H9 (cell line): ENCODE measurements around the gene OLIG1. TPM values are rescaled to one million over a fixed set of nuclear protein-coding genes. Genes with fewer than 3 reads are reported as not detected.

Experiments used
- DNase-seq: peaks from one replicate; pipeline ENCODE4 v3.0.0-alpha.2; 2017
- H2AFZ ChIP-seq: one replicate; pipeline ENCODE4 v1.6.1; 2013; ENCODE audit warnings: mild to moderate bottlenecking, low read length, control low read depth, moderate library complexity
- H2AK5ac ChIP-seq: 2 replicates; pipeline ENCODE4 v1.6.1; 2013; ENCODE audit warnings: low read length, control low read depth, mixed read lengths; ENCODE audit not compliant: insufficient read length
- H2BK120ac ChIP-seq: one replicate; pipeline ENCODE4 v1.6.1; 2013; ENCODE audit warnings: low read depth, mild to moderate bottlenecking, low read length, control low read depth, inconsistent platforms; ENCODE audit not compliant: poor library complexity, severe bottlenecking
- H2BK12ac ChIP-seq: 2 replicates; pipeline ENCODE4 v1.6.1; 2013; ENCODE audit warnings: low read length, control low read depth, mixed read lengths, low read depth; ENCODE audit not compliant: insufficient read length
- H2BK15ac ChIP-seq: 2 replicates; pipeline ENCODE4 v1.6.1; 2013; ENCODE audit warnings: low read depth, low read length, control low read depth
- H2BK20ac ChIP-seq: one replicate; pipeline ENCODE4 v1.6.1; 2013; ENCODE audit warnings: low read depth, mild to moderate bottlenecking, low read length, control low read depth, inconsistent platforms; ENCODE audit not compliant: poor library complexity, severe bottlenecking
- H2BK5ac ChIP-seq: 2 replicates; pipeline ENCODE4 v1.6.1; 2013; ENCODE audit warnings: low read length, control low read depth, mixed read lengths; ENCODE audit not compliant: insufficient read length
- H3K14ac ChIP-seq: 2 replicates; pipeline ENCODE4 v1.6.1; 2013; ENCODE audit warnings: low read length, control low read depth; ENCODE audit not compliant: insufficient read depth
- H3K18ac ChIP-seq: 2 replicates; pipeline ENCODE4 v1.6.1; 2013; ENCODE audit warnings: low read depth, mild to moderate bottlenecking, mixed read lengths, low read length, control low read depth; ENCODE audit not compliant: insufficient read length
- H3K23ac ChIP-seq: 2 replicates; pipeline ENCODE4 v1.6.1; 2013; ENCODE audit warnings: low read length, control low read depth, mixed read lengths, low read depth; ENCODE audit not compliant: insufficient read length
- H3K23me2 ChIP-seq: 2 replicates; pipeline ENCODE4 v1.6.1; 2013; ENCODE audit warnings: low read depth, mild to moderate bottlenecking, mixed read lengths, low read length, control low read depth; ENCODE audit not compliant: insufficient read length, poor library complexity, severe bottlenecking
- H3K27ac ChIP-seq: 2 replicates; pipeline ENCODE4 v1.5.1; 2013; ENCODE audit warnings: low read length, control low read depth, mixed read lengths, low read depth; ENCODE audit not compliant: insufficient read length
- H3K27me3 ChIP-seq: 2 replicates; pipeline ENCODE4 v1.6.1; 2013; ENCODE audit warnings: low read length, control low read depth, inconsistent platforms; ENCODE audit not compliant: insufficient read depth
- H3K4ac ChIP-seq: 2 replicates; pipeline ENCODE4 v1.6.1; 2013; ENCODE audit warnings: low read depth, mild to moderate bottlenecking, control low read depth, inconsistent platforms, low read length, moderate library complexity
- H3K4me1 ChIP-seq: 2 replicates; pipeline ENCODE4 v1.6.1; 2013; ENCODE audit warnings: low read length, control low read depth, inconsistent platforms; ENCODE audit not compliant: insufficient read depth
- H3K4me2 ChIP-seq: 2 replicates; pipeline ENCODE4 v1.6.1; 2013; ENCODE audit warnings: low read length, control low read depth, mixed read lengths; ENCODE audit not compliant: insufficient read length, insufficient read depth
- H3K56ac ChIP-seq: 2 replicates; pipeline ENCODE4 v1.6.1; 2013; ENCODE audit warnings: low read depth, mild to moderate bottlenecking, mixed read lengths, low read length, control low read depth; ENCODE audit not compliant: insufficient read length
- H3K79me1 ChIP-seq: 2 replicates; pipeline ENCODE4 v1.6.1; 2013; ENCODE audit warnings: low read depth, mild to moderate bottlenecking, moderate library complexity, low read length, control low read depth, inconsistent platforms; ENCODE audit not compliant: insufficient read depth, poor library complexity, severe bottlenecking
- H3K79me2 ChIP-seq: 2 replicates; pipeline ENCODE4 v1.6.1; 2013; ENCODE audit warnings: low read length, control low read depth, inconsistent platforms; ENCODE audit not compliant: insufficient read depth
- H3K9ac ChIP-seq: 2 replicates; pipeline ENCODE4 v1.6.1; 2013; ENCODE audit warnings: low read length, control low read depth, mixed read lengths; ENCODE audit not compliant: insufficient read length; ENCODE audit errors: extremely low read depth
- H3K9me3 ChIP-seq: one replicate; pipeline ENCODE4 v1.6.1; 2013; ENCODE audit warnings: low read depth, low read length, inconsistent platforms; ENCODE audit not compliant: control insufficient read depth
- H3T11ph ChIP-seq: one replicate; pipeline ENCODE4 v1.6.1; 2013; ENCODE audit warnings: mild to moderate bottlenecking, low read length, control low read depth, inconsistent platforms
- H4K20me1 ChIP-seq: one replicate; pipeline ENCODE4 v1.6.1; 2013; ENCODE audit not compliant: control insufficient read depth, insufficient read length, insufficient read depth
- H4K5ac ChIP-seq: 2 replicates; pipeline ENCODE4 v1.6.1; 2013; ENCODE audit warnings: low read depth, mild to moderate bottlenecking, mixed read lengths, low read length, control low read depth; ENCODE audit not compliant: insufficient read length
- H4K8ac ChIP-seq: replicated peaks from 2 replicates; pipeline ENCODE4 v1.6.1; 2013; ENCODE audit warnings: low read length, control low read depth, mixed read lengths, low read depth; ENCODE audit not compliant: insufficient read length
- H4K91ac ChIP-seq: 2 replicates; pipeline ENCODE4 v1.6.1; 2013; ENCODE audit warnings: low read depth, mild to moderate bottlenecking, moderate library complexity, mixed read lengths, low read length, control low read depth; ENCODE audit not compliant: insufficient read length
- H3K27ac Mint-ChIP-seq, 3 experiments: 2 replicates in 2 of 3; 3 replicates in 1 of 3; pipeline ENCODE4 v1.8.0; 2020 to 2021; ENCODE audit warnings: mixed read lengths in 3 of 3, mild to moderate bottlenecking in 1 of 3, moderate library complexity in 1 of 3
- H3K27me3 Mint-ChIP-seq: 2 replicates; pipeline ENCODE4 v1.8.0; 2021; ENCODE audit warnings: low read depth, mild to moderate bottlenecking, moderate library complexity, mixed read lengths
- H3K36me3 Mint-ChIP-seq, 3 experiments: 2 replicates in 2 of 3; 3 replicates in 1 of 3; pipeline ENCODE4 v1.8.0; 2020 to 2021; ENCODE audit warnings: low read depth in 3 of 3, mixed read lengths in 3 of 3; ENCODE audit not compliant: insufficient read depth in 1 of 3
- H3K4me1 Mint-ChIP-seq, 2 experiments: 2 replicates each; pipeline ENCODE4 v1.8.0; 2020; ENCODE audit warnings: mixed read lengths in 2 of 2
- H3K4me3 Mint-ChIP-seq, 2 experiments: 2 replicates in 1 of 2; 3 replicates in 1 of 2; pipeline ENCODE4 v1.8.0; 2020 to 2021; ENCODE audit warnings: mild to moderate bottlenecking in 2 of 2, mixed read lengths in 2 of 2, moderate library complexity in 1 of 2
- H3K9me3 Mint-ChIP-seq, 2 experiments: 2 replicates in 1 of 2; 3 replicates in 1 of 2; pipeline ENCODE4 v1.8.0; 2020; ENCODE audit warnings: mild to moderate bottlenecking in 2 of 2, mixed read lengths in 2 of 2, moderate library complexity in 1 of 2
- CTCF ChIP-seq: fragments of 200-600 bp; sonication (generic); conservative IDR thresholded peaks from 3 replicates; pipeline ENCODE4 v1.8.0; 2021; ENCODE audit warnings: antibody characterized with exemption, mild to moderate bottlenecking
- WGBS: extraction: QIAGEN DNeasy Blood & Tissue Kit; methylation state at CpG from one replicate; pipeline ENCODE4 v1.1.7; 2013; ENCODE audit warnings: missing lambda C conversion rate, low lambda C conversion rate, mixed read lengths; ENCODE audit not compliant: insufficient read length; ENCODE audit errors: extremely low coverage; 5-methylcytosine and 5-hydroxymethylcytosine counted together
- total RNA-seq: library from RNA; stranded (reverse); gene quantifications from 2 replicates; pipeline ENCODE4 v1.2.1, GENCODE V29; 2021

The OLIG1 gene
- total RNA-seq, 1 experiment from 2014 or later = 0.31 TPM

DNA sequence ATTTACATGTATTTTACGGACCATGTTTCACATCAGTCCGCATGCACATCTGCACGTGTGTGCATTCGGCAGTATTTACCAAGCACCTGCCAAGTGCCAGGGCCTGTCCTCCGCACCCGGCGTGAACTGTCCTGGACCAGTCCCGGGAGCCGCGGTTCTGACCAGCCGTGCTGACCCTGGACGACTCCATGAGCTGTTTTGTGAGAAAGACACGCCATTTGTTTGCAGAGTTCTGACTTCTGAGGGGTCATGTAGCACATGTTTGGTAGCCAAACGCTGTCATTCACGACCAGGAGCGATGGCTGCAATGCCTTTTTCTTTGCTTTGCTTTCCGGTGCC, 47.5 kb upstream of the OLIG1 start:
- Histone ChIP-seq H4K8ac (no peak overlapping the region), H3K79me1 (no peaks in the 10 kb centered on the region), H3K9ac (no peak overlapping the region), H4K20me1 (no peaks in the 10 kb centered on the region), H3K27ac (no peak overlapping the region), H3K4ac (no peak overlapping the region), H3T11ph (no peak overlapping the region), H2BK5ac (no peak overlapping the region), H3K27me3 (peaks cover 87% of the 10 kb centered on the region), H3K79me2 (no peaks in the 10 kb centered on the region), H2BK12ac (no peak overlapping the region), H2AFZ (no peak overlapping the region), H2BK15ac (no peak overlapping the region), H3K56ac (no peak overlapping the region), H4K5ac (no peak overlapping the region), H3K23ac (no peak overlapping the region), H2BK120ac (no peak overlapping the region), H3K23me2 (peaks cover 20% of the 10 kb centered on the region), H3K18ac (no peak overlapping the region), H4K91ac (no peak overlapping the region), H3K4me2 (peak overlapping the region; percentile 45), H2BK20ac (no peak overlapping the region), H3K14ac (no peak overlapping the region; the same call in 1 of the 2 replicates), H3K9me3 (no peaks in the 10 kb centered on the region), H2AK5ac (no peak overlapping the region), H3K4me1 (no peaks in the 10 kb centered on the region)
- DNase-seq = no peak
- no peak overlapping the region for H3K27ac Mint-ChIP-seq
- H3K36me3 Mint-ChIP-seq = no peaks in the 10 kb centered on the region; a peak in 2 of 7 replicates
- H3K4me1 Mint-ChIP-seq = peaks cover 29 to 58% of the 10 kb centered on the region in 2 experiments
- H3K9me3 Mint-ChIP-seq = peaks cover 2 to 5% of the 10 kb centered on the region in 2 experiments; a peak in 3 of 5 replicates
- peaks cover 98% of the 10 kb centered on the region for H3K27me3 Mint-ChIP-seq
- no CpG with 5 or more reads among the region's 17 CpGs for WGBS
- H3K4me3 Mint-ChIP-seq = peak overlapping the region; percentile 46 to 70
- TF ChIP-seq CTCF = no peak
